GM12872 (cell line): ENCODE results near the gene STMN3.

Source experiments
- TF ChIP-seq, protein P1 (sequence below): IDR thresholded peaks from 3 replicates; pipeline ENCODE4 v1.5.1; 2011; ENCODE audit warnings: low read depth, mild to moderate bottlenecking, low read length, moderate library complexity; ENCODE audit not compliant: insufficient read depth

Gene STMN3

DNA sequence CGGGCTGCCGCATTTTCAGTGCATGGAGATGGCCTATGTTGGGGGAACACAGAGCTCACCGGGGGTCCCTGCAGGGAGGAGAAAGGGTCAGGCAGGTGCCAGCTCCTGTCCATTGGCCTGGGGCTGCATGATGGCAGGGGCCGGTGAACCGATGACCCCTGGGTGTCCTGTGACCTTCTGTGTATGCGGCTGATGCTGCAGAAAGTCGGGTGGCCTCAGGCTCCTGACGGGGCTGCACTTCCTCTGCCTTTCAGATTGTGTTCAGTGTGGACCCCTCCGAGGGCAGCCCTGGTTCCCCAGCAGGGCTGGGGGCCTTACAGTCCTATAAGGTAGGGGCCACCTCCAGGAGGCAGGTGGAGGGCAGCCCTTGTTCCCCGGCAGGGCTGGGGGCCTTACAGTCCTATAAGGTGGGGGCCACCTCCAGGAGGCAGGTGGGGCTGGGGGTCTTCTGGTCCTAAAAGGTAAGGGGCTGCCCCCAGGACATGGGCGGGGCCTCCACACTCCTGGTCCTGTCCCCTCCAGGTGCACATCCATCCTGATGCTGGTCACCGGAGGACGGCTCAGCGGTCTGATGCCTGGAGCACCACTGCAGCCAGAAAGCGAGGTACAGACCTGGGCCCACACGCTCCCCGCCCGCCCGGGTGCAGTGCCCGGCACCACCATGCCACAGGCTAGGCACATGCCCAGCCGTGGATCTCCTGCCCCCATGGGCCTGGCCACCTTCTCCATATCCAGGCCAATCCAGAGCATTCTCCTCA, 32.2 kb upstream of the STMN3 start:
- TF ChIP-seq, protein P1, sequence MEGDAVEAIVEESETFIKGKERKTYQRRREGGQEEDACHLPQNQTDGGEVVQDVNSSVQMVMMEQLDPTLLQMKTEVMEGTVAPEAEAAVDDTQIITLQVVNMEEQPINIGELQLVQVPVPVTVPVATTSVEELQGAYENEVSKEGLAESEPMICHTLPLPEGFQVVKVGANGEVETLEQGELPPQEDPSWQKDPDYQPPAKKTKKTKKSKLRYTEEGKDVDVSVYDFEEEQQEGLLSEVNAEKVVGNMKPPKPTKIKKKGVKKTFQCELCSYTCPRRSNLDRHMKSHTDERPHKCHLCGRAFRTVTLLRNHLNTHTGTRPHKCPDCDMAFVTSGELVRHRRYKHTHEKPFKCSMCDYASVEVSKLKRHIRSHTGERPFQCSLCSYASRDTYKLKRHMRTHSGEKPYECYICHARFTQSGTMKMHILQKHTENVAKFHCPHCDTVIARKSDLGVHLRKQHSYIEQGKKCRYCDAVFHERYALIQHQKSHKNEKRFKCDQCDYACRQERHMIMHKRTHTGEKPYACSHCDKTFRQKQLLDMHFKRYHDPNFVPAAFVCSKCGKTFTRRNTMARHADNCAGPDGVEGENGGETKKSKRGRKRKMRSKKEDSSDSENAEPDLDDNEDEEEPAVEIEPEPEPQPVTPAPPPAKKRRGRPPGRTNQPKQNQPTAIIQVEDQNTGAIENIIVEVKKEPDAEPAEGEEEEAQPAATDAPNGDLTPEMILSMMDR, result no peak

DNA sequence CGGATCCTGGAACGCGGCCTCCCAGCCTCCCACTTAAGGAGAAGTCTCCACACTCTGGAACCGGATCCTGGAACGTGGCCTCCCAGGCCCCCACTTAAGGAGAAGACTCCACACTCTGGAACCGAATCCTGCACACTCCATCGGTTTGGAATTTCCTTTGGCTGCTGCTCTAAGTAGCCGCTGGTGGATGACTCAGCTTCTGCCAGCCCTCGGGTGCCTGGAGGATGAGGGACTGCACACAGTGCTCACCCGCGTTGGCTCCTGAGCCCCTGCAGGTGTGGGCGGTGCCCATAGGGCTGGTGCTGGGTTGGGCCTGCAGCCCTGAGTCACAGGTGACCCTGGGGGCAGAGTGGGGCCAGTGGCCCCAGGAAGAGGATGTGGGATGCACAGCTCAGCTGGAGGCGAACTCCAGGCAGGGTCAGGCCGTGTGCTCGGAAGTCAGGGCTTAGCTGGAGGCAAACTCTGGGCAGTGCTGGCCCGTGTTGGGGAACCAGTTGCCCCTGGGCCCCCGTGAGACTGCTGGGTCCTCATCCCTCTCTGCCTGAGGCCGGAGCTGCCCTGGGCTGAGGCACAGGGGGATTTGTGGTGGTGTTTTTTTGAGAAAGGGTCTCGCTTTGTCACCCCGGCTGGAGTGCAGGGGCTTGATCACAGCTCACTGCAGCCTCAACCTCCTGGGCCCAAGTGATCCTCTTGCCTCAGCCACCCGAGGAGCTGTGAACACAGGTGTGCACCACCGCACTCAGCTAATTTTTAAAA, 29.3 kb upstream of the STMN3 start:
- TF ChIP-seq, protein P1, result no peak

DNA sequence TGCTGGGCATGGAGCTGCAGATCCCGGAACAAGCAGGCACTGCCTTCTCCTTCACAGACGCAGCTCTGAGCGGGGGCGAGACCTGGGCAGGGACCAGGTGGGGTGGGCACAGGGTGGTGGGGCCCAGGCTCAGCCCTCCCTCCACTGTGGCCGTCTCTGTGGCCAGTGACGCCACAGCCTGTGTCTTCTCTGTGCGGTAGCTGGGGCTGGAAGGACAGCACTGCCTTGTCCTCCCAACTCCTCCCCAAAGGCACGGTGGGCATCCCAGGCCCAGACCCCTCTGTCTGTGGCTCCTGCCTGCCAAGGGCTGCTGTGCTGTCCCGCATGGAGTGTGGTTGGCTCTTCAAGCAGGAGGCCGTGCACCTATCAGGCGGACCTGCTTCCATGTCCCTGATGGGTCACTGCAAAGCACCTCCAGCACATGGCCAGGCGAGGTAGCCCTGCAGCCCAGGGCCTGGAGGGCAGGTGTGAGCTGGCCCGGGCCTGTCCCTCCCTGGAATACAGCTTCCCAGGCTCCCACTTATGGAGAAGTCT, 28.5 kb upstream of the STMN3 start:
- TF ChIP-seq, protein P1, result no peak

DNA sequence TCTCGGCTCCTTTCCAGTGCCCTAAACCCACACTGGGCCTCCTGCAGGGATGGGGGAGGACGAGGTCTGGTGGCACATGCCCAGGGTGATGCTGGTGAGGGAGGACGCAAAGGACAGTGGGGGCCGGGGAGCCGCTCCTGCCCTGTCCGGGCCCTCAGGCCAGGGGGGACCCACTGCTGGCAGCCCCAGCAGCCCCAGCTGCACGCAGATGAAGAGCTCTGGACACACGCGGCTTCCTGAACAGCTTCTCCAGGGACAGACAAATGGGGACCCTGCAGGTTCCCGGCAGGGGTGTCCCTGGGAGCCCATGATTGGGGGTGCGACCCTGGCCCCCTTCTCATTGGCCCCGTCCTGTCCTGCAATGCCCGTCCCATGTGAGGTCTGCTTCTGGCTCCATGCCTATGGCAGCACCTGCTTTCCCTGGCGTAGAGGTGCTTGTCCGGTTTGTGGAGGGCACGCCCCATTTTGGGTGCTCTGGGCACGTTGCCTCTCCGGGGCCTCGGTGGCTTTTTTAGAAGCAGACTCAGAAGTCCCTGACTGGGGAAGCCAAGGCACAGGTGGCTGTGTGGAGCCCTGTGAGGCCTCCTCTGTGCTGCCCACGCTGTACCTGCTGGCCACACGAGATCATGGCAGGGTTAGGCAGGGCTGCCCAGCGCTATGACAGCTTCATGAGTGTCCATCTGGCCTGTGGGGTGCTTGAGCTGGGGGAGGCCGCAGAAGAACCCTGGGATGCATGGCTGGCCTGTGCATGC, 27.8 kb upstream of the STMN3 start:
- TF ChIP-seq, protein P1, result no peak

DNA sequence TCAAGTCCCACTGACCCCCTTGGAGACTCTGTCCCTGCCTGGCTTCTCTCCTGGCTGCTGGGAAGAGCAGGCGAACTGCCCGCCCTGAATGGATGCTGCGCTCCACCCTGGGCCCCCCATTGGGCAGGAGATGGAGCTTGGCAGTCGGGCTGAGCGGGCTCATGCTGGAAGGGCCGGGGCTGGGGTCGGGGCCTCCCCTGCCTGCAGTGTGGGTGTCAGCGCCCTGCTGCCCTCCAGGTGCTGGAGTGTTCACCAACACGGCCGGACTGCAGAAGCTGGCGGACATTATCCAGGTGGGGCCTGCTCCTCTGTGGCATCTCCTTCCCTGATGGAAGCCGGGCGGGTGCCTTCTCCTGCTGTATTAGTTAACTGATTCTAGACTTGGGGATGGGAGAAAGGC, 27.2 kb upstream of the STMN3 start:
- TF ChIP-seq, protein P1, result no peak

DNA sequence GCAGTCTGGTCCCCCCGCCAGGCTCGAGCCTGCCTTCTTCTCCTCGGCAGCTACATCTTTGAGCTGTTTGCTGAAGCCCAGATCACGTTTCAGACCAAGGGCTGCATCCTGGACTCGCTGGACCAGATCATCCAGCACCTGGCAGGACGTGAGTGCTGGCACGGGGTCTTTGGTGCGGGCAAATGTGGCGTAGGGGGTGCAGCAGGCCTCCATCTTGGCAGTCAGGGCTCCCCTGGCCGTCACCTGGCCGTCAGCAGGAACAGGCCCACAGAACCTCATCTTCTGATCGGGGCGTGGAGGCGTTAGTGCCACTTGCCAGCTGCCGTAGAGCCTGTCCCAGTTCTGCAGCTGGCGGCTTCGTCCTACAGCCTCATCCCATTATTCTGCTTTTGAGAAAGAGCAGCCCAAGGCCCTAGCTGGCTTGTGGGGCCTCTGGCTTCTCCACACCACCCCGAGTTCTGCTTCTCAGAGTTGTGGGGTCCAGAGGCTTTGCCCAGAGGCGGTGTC, 26.6 kb upstream of the STMN3 start:
- TF ChIP-seq, protein P1, result no peak
